ENCODE data around the gene TOX2. TPM values are rescaled to one million over a fixed set of nuclear protein-coding genes. Genes with fewer than 3 reads are reported as not detected.

Gene TOX2
- total RNA-seq, 1 donor = not detected

DNA sequence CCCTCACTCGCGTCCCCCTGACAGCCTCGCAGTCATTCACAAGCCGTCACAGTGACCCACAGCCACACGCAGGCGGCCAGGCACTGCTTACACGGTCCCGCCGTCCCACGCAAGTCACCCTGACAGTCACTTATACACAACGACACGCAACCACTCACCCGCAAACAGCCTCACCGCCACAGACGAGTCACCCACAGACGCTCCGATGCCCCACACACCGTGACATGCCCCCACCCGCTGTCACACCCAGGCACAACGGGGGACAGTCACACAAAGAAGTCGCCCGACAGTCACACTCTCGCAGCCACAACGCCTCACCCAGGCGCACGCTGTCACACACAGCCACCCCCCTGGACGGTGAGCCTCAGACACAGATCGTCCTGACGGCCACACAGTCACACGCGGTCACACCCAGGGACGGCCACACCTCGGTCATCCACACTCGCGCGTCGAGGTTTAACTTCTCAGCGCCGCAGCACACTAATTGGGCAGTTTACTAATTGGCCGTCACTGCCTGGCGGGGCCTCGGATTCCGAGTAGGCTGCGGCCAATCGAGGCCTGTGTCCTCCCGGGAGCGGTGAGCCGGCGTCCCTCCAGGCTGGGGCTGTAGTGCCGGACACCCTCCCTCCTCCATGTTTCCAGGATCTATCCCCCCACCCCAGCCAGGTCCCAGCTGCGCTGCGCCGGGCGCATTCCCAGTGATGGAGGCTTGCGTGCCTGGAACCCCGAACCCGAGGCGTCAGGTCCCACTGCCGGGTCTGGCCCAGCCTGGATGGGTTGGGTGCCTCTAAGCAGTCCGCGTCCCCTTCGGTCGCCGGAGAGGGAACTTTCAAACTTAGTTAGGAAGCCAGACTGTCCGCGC, 790 bp downstream of the TOX2 start:
- no peak for DNase-seq (ENCODE audit: low read depth in 2 of 3, low spot score in 2 of 3)

DNA sequence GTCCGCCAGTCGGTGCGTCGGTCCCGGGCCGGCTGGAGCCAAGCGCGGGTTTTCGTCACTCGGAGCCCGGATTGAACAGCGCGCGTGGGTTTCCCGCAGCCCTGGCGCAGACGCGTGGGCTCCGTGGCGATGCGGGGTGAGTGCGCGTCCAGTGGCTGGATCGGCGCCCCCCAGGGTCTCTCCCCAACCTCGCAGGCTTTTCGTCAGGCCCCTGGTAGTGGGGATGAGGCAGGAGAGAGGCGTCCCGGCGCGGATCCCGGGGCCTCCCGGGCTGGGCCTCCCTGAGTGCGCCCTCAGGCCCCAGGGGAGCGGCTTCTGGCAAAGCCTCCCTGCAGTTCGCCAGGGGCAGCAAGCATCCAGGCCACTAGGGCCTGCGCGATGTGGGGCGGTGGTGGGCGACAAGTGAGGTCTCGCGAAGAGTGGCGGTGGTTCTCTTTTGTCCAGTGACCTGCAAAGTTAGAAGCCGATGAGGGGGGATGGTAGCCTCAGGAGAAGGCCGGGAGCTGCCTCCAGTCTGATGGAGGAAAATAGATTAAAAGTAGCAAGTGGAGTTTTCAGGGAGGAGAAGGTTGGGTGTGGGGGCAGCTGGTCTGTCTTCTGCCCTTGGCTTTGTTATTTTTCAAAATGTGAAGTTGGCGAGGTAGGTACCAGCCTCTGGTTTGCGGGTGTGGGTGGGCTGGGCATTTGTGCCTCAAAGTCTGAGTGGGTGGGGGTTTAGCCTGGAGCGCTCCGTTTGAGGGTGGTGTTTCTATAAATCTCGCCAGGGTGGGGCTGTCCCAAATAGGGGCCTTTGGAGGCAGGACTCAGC, 1.6 kb downstream of the TOX2 start:
- no peak for DNase-seq (ENCODE audit: low read depth in 2 of 3, low spot score in 2 of 3)

DNA sequence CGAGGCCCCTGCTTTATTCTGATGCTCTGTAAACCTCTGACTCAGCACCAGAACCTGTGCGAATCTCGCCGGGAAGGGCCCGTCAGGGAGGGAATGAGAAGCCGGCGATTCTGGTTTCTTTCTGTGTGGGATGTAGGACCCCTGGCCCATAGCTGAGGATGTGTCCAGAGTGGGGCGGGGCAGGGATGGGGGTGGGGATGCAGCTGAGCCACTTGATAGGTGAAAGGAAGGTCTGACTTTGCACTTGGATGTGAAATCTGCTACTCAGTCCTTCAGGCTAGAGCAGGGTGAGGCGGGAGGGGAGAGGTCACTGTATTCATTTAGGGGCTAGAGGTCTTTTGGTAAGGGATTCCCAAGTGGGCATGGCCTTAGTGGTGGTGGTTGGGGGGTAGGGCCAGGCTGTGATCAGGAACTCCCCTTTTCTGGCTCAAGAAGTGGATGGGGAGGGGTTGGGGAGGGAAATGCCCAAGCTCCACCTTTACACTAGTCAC, 2.3 kb downstream of the TOX2 start:
- DNase-seq (ENCODE audit: low read depth in 2 of 3, low spot score in 2 of 3) = no peak

DNA sequence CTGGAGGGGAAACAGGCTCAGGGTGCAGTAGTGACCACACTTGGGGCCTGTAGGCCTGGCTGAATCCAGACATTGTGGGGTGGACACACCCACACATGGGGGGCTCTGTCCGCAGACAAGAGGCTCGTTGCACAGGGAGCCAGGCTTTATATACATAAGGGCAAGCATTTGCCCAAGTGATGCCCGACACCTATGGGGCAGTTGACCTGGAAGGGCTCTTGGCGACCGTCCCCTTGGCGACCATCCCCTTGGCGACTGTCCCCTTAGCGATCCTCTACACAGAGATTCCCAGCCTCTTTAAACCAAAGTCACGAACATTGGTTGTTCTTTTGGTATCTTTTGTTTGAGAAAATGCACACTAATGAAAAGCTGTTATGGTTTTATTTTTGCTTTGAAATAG, 2.7 kb downstream of the TOX2 start:
- DNase-seq (ENCODE audit: low read depth in 2 of 3, low spot score in 2 of 3) = no peak

DNA sequence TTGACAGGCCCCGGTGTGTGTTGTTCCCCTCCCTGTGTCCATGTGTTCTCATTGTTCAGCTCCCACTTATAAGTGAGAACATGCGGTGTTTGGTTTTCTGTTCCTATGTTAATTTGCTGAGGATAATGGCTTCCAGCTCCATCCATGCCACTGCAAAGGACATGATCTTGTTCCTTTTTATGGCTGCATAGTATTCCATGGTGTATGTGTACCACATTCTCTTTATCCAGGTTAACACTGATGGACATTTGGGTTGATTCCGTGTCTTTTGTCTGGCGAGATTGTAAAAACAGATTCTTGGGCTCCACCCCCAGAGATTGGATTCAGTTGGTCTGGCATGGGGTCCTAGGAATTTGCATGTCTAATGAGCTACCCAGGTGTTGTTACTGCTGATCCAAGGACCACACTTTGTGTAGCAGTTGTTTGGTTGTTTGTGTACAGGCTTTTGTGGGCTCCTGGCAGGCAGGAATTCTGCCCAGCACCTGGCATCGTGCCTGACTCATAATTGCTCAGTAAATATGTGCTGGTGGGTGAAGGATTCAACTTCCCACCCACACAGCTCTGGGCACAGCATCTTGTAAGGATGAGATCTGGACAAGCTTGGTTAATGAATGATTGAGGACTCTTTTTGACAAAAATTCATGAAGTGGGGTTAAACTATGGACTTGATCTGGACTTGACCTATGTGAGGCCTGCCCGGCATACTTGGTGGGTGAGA, 5.2 kb downstream of the TOX2 start:
- DNase-seq (ENCODE audit: low read depth in 2 of 3, low spot score in 2 of 3) = no peak

DNA sequence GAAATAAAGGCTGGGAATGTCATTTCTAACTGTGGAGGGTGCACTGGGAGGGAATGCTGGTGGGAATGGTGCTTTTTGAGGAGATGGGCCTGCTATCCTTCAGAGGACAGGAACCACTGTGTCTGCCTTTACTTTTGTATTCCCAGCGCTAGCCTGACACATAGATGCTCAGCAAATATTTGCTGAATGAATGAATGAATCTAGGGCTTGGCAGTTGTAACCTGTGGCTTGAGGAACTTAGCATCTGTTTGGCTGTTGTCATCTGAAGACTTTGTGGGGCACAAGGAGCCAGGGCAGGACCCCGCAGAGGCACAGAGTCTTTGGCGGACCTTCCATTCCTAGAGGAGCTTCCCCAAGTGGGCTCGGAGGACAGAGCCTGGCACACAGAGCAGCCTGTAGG, 6.1 kb downstream of the TOX2 start:
- no peak for DNase-seq (ENCODE audit: low read depth in 2 of 3, low spot score in 2 of 3)

DNA sequence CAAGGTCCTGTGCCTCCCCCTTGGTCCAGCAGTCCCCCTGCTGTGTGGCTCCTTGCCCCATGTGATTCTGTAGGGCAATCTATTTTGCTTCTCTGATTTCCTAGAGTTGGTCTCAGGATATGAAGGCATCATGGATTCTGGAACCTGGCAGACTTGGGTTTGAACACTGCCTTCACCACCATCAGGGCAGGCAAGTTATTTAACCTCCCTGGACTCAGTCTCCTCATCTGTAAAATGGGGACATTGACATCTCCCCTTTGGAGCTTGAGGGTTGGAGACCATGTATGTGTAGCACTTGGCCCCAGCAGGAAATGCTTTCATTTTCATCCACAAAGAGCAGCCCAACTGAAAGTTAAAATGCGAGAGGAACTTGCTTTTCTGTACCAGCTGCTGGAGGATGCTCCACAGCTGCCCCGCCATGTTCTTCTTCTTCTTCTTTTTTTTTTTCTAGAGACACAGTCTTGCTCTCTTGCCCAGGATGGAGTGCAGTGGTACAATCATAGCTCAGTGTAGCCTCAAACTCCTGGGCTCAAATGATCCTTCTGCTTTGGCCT, 6.7 kb downstream of the TOX2 start:
- DNase-seq (ENCODE audit: low read depth in 2 of 3, low spot score in 2 of 3) = no peak

DNA sequence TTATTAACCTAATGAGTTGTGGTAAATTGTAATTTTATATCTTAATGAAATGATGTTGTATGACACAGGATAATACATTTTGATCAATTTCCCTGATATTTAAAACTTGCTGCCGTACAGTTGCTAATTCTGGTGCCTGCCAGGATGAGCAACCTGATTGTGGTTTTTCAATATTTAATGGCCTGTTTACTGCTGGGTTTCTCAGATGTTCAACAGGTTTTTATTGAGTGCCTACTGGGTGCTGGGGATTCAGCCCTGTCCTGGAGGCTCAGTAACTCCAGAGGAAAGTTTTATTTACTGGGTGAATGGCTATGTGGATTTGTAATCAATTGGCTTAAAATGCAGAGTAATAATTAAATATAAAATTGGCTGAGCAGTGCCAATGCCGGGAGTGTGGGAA, 8.0 kb downstream of the TOX2 start:
- no peak for DNase-seq (ENCODE audit: low read depth in 2 of 3, low spot score in 2 of 3)

DNA sequence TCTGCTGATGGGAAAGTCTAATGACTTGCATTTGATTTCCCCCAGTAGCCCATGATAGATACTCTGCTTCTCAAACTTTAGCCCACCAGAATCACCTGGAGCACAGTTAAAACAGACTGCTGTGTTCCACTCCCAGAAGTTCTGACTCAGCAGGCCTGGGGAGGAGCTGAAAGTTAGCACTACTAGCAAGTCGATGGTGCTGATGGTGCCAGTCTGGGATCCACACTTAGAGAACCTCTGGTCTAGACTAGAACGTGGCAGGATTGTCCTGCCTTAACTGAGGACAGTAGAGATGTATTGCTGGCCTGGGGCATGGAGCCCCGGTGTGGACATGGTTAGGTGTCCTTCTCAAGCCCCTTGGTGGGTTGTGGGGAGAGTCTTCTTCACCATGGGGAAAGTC, 8.7 kb downstream of the TOX2 start:
- DNase-seq (ENCODE audit: low read depth in 2 of 3, low spot score in 2 of 3) = no peak

DNA sequence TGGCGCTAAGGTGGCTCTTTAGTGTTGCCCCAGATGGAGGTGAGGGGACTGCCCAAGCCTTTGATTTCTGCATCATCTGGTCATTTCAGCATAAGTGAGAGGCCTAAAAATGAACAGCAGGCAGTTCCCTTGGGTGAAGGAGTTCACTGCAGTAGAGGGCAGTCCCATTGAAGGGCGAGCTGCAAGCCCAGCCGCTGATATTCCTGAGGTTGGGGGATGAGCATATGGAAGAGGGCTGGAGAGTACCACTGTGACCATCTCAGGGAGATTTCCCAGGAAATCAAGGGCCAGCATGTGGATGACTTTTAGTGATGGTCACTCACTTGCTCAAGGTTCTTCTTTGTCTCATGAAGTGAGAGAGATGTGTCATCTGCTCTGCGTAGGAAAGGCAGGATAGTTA, 9.3 kb downstream of the TOX2 start:
- DNase-seq (ENCODE audit: low read depth in 2 of 3, low spot score in 2 of 3) = no peak

DNA sequence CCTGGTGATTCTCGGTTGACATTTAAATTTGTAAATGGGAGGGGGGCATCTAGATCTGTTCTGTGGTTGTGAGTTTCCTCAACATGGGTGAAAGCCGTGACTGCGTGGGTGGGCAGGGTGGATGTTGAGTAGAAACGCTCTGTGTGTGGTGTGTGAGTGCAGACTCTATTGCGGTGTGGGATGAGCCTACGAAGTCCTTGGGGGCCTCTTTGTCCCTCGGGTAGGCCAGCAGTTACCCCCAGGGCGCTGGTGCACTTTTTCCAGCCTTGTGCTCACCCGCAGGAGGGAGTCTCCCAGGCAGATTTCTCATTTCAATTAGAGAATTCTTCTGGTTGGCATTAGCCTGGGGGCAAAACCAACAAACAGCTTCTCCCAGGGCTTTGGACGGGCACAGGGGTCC, 10.6 kb downstream of the TOX2 start:
- no peak for DNase-seq (ENCODE audit: low read depth in 2 of 3, low spot score in 2 of 3)

DNA sequence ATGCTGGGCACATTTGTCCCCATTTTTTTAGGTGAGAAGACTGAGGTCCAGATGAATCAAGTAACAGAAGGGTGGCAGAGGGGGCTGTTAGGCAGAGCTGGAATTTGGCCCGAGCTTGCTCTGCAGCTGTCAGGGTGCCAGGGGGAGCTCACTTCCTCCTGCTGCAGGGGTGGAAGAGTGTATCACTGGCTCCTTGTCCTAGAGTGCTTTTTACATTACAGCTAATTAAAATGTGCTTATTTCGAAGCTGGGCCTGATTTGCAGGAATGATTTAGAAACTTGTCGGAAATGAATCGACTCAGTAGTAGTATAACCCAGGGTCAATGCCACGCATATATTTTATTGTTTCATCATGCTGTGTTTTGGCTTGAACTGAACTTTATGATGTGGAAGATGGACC, 11.1 kb downstream of the TOX2 start:
- peak in 2 of 3 donors; percentile 41 to 63 for DNase-seq (ENCODE audit: low read depth in 2 of 3, low spot score in 2 of 3)

DNA sequence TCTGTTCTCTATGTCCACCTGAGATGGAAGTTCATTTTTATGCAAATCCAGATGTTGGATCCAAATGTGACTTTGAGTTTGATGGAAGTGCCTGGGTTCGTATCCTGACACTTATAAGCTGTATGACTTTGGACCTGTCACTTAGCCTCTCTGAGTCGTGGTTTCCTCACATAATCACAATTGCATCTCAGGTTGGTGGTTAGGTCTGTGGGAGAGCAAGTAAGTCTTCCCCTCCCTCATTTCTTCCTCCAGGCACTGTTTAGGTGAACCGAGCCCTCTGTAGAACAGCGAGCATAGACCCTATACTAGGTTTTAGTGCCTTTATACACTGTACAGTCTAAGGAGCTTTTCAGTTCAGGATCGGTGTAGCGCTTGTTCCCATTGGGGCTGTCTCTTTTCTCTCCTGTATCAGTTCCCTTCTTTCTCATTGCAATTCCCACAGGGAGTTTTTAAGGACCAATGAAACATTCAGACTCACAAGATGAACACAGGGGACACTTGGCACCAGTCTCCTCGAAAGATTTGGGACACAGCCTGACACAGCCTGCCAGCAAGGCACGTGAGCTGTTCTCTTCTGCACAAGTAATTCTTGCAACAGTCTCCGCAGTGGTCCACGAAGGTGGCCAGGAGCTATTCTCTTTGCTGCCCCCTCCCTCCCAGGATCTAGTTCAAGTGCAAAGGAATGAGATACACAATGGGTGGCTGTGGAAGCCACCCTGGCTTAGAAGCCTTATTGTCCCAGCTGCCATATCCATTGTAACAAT, 11.8 kb downstream of the TOX2 start:
- no peak for DNase-seq (ENCODE audit: low read depth in 2 of 3, low spot score in 2 of 3)

DNA sequence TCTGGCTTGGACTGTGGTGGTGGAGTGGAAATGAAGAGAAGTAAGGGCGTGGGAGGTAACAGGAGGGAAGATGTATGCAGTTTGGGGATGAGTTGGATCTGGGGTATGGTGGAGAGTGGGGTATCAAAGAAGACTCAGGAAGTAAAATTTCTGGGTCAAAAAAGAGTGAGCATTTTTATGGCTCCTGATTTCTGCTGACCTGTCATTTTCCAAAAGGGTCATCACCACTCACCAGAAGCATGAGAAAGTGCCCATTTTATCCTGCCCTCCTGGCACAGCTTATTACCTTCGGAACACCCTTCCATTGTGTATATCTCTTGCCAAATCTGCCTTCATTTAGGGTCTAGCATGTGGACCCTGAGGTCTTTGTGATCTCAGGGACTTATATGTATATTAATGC, 17.3 kb downstream of the TOX2 start:
- no peak for DNase-seq (ENCODE audit: low read depth in 2 of 3, low spot score in 2 of 3)

DNA sequence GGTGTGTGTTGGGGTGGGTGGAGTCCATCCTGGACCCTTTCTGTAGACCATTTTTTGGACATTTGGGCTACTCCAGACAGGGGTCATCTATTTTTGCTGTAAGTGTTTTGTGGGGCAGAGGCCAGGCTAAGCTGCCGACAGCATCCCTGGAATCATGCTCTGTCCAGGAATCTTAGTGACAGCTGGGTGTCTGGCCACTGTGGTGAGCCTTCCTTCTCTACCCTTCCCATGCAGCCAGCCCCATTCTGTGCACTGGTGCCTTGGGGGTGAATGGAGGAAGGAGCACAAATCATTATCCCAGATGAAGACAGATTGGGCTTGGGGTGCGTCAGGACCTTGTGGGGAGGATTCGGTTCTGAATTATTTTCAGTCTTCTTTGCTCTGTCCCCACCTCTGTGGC, 20.2 kb downstream of the TOX2 start:
- no peak for DNase-seq (ENCODE audit: low read depth in 2 of 3, low spot score in 2 of 3)

DNA sequence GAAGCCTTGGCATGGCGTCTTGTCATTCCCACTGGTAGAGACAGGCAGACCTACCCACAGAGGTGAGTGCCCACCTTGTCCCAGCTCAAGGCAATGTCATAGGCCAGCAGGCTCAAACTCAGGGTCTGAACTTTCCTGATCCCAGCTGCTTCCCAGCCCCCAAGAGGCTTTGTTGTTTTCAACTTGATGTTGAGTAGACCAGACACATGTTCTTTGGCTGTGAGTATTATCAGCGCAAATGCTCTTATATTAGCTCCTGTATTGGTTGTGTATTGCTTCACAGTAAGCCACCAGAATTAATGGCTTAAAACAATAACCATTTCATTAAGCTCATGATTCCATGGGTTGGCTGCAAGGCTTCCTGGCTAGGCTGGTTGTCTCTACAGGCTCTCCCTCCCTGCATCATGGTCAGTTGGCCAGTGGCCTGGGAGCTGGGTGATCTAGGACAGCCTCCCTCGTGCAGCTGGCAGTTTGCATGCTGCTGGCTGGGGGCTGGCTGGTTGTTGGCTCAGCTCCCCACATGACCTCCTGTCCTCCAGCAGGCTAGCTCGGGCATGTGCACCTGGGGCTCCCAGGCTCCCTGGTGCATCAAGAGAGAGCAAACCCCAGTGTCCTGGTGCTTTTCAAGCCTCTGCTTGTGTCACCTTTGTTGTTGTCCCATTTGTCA, 21.6 kb downstream of the TOX2 start:
- no peak for DNase-seq (ENCODE audit: low read depth in 2 of 3, low spot score in 2 of 3)

DNA sequence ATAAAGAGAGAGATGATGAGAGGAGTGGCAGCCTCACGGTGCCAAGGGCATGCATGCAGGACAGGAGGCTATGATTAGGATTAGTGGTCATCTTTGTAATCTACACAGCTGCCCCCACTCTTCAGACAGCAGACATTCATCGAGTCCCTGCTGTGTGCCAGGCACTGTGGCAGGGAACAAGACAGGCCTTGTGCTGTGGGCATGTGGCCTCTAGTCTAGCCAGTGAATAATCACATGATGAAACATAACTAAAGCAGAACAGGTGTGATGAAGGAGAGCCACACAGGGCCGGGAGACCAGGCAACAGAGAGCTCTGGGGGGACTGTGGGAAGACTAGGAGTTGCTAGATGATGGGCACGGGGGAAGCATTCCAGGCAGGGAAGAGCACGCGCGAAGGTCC, 22.2 kb downstream of the TOX2 start:
- no peak for DNase-seq (ENCODE audit: low read depth in 2 of 3, low spot score in 2 of 3)

DNA sequence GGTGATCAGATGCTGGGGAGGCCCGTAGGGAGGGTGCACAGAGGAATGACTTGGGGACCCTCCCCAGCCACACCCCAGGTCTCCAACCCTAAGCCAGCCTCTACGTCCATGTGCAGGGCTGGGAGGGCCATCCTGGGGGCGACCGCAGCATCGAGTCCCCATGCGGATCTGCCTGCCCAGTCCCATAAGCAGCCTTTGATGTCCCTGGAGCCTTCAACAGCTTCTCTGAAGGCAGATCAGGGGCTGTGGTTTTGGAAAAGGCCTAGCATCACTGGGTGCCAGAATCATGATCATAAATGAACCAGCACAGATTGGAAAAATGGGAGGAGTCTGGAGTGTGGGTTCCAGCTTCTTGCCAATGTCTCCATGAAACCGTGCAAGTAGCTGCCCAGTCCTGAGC, 22.9 kb downstream of the TOX2 start:
- no peak for DNase-seq (ENCODE audit: low read depth in 2 of 3, low spot score in 2 of 3)

DNA sequence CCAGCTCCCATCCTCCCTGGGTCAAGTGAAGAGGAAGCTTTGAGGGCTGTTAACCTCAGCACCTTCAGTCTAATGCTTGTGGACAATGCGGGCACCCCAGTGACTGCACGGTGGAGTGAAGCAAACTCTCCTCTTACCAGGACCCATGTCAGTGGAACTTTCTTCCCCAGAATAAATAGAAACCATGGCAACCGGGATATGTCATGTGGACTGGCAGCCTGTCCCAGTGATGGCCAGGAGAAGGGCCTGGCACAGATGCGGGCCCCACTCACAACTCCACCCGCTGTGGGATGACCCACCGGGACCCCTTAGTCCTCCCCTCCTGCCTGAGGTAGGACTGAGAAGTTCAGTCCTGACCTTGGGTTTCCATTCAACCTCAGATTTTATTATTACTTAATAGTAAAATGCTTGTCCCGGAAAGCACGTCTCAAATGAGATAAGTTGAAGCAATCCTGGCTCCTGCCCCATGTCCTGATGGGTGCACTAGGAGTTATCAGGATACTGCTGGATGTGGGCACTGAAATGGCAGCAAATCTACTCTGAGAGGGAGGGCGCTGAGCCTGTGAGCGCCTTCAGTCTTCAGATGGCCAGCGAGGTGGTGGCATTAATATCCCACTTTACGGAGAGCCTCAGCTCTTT, 23.5 kb downstream of the TOX2 start:
- DNase-seq (ENCODE audit: low read depth in 2 of 3, low spot score in 2 of 3) = no peak
